ENCODE measurements around the gene TCEAL3. TPM values are rescaled to one million over a fixed set of nuclear protein-coding genes. Genes with fewer than 3 reads are reported as not detected.

The TCEAL3 gene
- total RNA-seq: 7.9 and 10.5 TPM in 2 replicates

DNA sequence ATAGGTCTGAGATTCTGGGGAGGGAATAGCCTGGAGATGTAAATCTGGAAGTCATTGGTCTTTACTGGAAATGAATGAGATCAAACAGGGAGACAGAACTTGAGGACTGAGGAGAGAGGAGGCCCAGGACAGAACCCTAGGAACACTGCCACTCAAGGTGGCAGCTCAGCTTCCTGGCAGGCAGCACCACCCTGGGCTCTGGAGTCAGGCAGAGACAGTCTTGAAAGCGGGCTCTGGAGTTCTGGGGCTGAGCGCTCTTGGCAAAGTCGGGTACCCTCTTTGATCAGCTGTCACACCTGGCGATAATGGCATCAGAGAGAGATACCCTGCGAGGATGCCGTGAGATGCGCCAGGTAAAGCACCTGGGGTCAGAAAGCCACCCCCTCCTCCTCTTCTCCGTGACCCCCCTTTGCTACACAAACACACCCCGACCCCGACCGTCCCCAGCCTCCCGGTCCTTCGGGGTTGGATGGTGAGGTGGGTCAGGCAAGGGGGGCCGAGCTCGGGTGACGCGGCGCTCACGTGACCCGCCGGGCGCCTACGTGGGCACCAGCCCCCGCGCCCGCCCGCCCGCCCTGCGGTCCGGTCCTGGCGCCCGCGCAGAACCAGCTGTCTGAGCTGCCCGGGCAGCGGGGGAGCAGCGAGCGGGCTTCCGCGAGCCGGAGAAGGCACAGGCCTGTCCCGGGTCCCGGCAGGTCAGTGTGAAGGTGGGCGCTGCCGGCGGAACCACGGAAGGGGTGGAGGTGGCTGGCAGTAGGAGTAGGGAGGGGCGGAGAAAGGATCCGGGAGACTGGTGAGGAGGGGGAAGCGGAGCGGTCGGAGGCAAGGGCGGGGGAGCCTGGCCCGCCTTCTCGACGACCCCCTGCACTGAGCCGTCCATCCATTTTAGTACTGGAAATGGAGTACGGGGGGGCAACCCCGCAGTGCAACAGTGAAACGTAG lies at the start of gene TCEAL3:
Gene TCEAL3 (plus strand): TSS at position 600 of the 942 bp plus-strand sequence. CDS start 1,102 bp downstream, outside the sequence.

GRCh38 chrX:103585411-103586313 lies 22.1 kb upstream of the TCEAL3 start, which contains the start of gene TCEAL4:
TSS of gene TCEAL4 (plus strand) at chrX:103585515. CDS start at chrX:103586676, 1,161 bp downstream.

GRCh38 chrX:103628386-103629317 lies 20.9 kb downstream of the TCEAL3 start, which contains the start of gene TCEAL1:
TSS of gene TCEAL1 (plus strand) at chrX:103628975. CDS start at chrX:103629917, 942 bp downstream.

Other genes with a start within 250 kb of the TCEAL3 start
- gene BEX3, start 231.4 kb upstream of the TCEAL3 start, total RNA-seq: 111 and 178 TPM in 2 replicates
- gene RAB40A, start 88.5 kb upstream of the TCEAL3 start, total RNA-seq: under 0.01 and 0.10 TPM in 2 replicates
- gene TCEAL4, start 22.4 kb upstream of the TCEAL3 start, total RNA-seq: 29.0 and 31.4 TPM in 2 replicates
- 20.4 and 20.6 TPM in 2 replicates for gene TCEAL1, start 21.0 kb downstream of the TCEAL3 start, total RNA-seq
- 772 and 1,067 TPM in 2 replicates for gene MORF4L2, start 78.7 kb downstream of the TCEAL3 start, total RNA-seq
- not detected in 2 replicates for gene TMEM31, start 102.9 kb downstream of the TCEAL3 start, total RNA-seq
- gene PLP1, start 168.9 kb downstream of the TCEAL3 start, total RNA-seq: not detected in 2 replicates
- gene RAB9B, start 224.3 kb downstream of the TCEAL3 start, total RNA-seq: 0.76 and 0.98 TPM in 2 replicates